Progenitor cell of endocrine pancreas (in vitro differentiated cells): ENCODE data around the gene CD1B. TPM values are rescaled to one million over a fixed set of nuclear protein-coding genes. Genes with fewer than 3 reads are reported as not detected.
"Not testable (repeated sequence)": the region's sequence is repeated elsewhere in the genome, so short reads cannot be mapped to it uniquely, and the experiment has no call there.

ENCODE experiments used
- DNase-seq: peaks from one replicate; pipeline ENCODE4 v3.0.0; 2021; ENCODE audit warnings: low spot score; ENCODE audit not compliant: unreplicated experiment
- H3K27ac Mint-ChIP-seq: 2 replicates; pipeline ENCODE4 v1.8.0; 2021; ENCODE audit warnings: mild to moderate bottlenecking, moderate library complexity, mixed read lengths
- H3K27me3 Mint-ChIP-seq: 2 replicates; pipeline ENCODE4 v1.8.0; 2021; ENCODE audit warnings: mixed read lengths
- H3K36me3 Mint-ChIP-seq: 2 replicates; pipeline ENCODE4 v1.8.0; 2022; ENCODE audit warnings: mixed read lengths; ENCODE audit not compliant: insufficient read depth
- H3K4me1 Mint-ChIP-seq: 2 replicates; pipeline ENCODE4 v1.8.0; 2021; ENCODE audit warnings: low read depth, mixed read lengths
- H3K4me3 Mint-ChIP-seq: 2 replicates; pipeline ENCODE4 v1.8.0; 2021; ENCODE audit warnings: low read depth, mild to moderate bottlenecking, moderate library complexity, mixed read lengths
- H3K9me3 Mint-ChIP-seq: 2 replicates; pipeline ENCODE4 v1.8.0; 2021; ENCODE audit warnings: low read depth, mixed read lengths
- CTCF ChIP-seq: fragments of 200-600 bp; sonication (generic); IDR thresholded peaks from one replicate; pipeline ENCODE4 v1.5.0; 2021; ENCODE audit warnings: antibody characterized with exemption, mild to moderate bottlenecking; ENCODE audit not compliant: unreplicated experiment
- total RNA-seq: library from RNA; stranded (reverse); gene quantifications from 2 replicates; pipeline ENCODE4 v1.2.1, GENCODE V29; 2021

Gene CD1B
- total RNA-seq, 1 donor from 2014 or later, result not detected

GRCh38 chr1:158283965-158284364 is 47.4 kb downstream of the CD1B start:
- H3K36me3 Mint-ChIP-seq, result no peaks in the 10 kb centered on the region
- DNase-seq, result no peak
- TF ChIP-seq CTCF, result no peak
- peaks cover 8% of the 10 kb centered on the region for H3K9me3 Mint-ChIP-seq
- H3K4me1 Mint-ChIP-seq, result no peaks in the 10 kb centered on the region
- no peak overlapping the region for H3K27ac Mint-ChIP-seq
- H3K4me3 Mint-ChIP-seq, result no peak overlapping the region
- H3K27me3 Mint-ChIP-seq, result no peaks in the 10 kb centered on the region

- H3K4me3 Mint-ChIP-seq, H3K9me3 Mint-ChIP-seq, DNase-seq, H3K27me3 Mint-ChIP-seq, H3K27ac Mint-ChIP-seq, H3K4me1 Mint-ChIP-seq, H3K36me3 Mint-ChIP-seq: not testable (repeated sequence)
These were observed 48.9 kb downstream of the CD1B start for GRCh38 chr1:158282421-158282820.

Other genes with a start within 250 kb of the CD1B start
- 0.13 TPM in 1 of 2 replicates, not detected in the other for gene CD1D, start 150.6 kb downstream of the CD1B start, total RNA-seq
- gene CD1A, start 77.1 kb downstream of the CD1B start, total RNA-seq, result not detected in 2 replicates
- not detected in 2 replicates for gene CD1C, start 41.6 kb downstream of the CD1B start, total RNA-seq
- not detected in 2 replicates for gene CD1E, start 22.4 kb upstream of the CD1B start, total RNA-seq
- gene OR10T2, start 67.9 kb upstream of the CD1B start, total RNA-seq, result not detected in 2 replicates
- gene OR10K2, start 94.7 kb upstream of the CD1B start, total RNA-seq, result not detected in 2 replicates
- gene OR10K1, start 130.3 kb upstream of the CD1B start, total RNA-seq, result 0.07 TPM in 1 of 2 replicates, not detected in the other
- not detected in 2 replicates for gene OR10R2, start 140.7 kb upstream of the CD1B start, total RNA-seq
- not detected in 2 replicates for gene OR6Y1, start 222.9 kb upstream of the CD1B start, total RNA-seq
- not detected in 2 replicates for gene OR6P1, start 239.0 kb upstream of the CD1B start, total RNA-seq
- gene OR10X1, start 248.4 kb upstream of the CD1B start, total RNA-seq, result not detected in 2 replicates